Measurements from ENCODE around the gene HOXC9.

GRCh38 chr12:53976172-53976822 lies 23.7 kb upstream of the HOXC9 start:
- TF ChIP-seq XRCC5 (IDR thresholded peaks at IDR 0.05; ENCODE audit: low read depth, low read length), result no peak
- TF ChIP-seq MXI1 (IDR thresholded peaks at IDR 0.05; ENCODE audit: low read depth, low read length), result no peak
- no peak for TF ChIP-seq CTCF (IDR thresholded peaks at IDR 0.05 in 2 of 3, conservative IDR thresholded peaks at IDR 0.05 in 1 of 3; ENCODE audit: insufficient read depth in 2 of 3, low read depth in 1 of 3, low read length in 3 of 3)
- TF ChIP-seq BACH1 (tag; IDR thresholded peaks at IDR 0.05), result no peak
- no peak for TF ChIP-seq RREB1 (CRISPR knock-in tag; IDR thresholded peaks at IDR 0.05)
- TF ChIP-seq MTA2 (IDR thresholded peaks at IDR 0.05; ENCODE audit: low read depth), result no peak
- no peak for TF ChIP-seq POLR2AphosphoS5 (IDR thresholded peaks at IDR 0.05; ENCODE audit: control insufficient read depth, insufficient read depth, low read depth, low read length)
- TF ChIP-seq NONO (IDR thresholded peaks at IDR 0.05; ENCODE audit: low read depth in 2 of 2, low read length in 1 of 2), result no peak
- no peak for TF ChIP-seq PHF21A (IDR thresholded peaks at IDR 0.05; ENCODE audit: borderline replicate concordance, low read depth)
- TF ChIP-seq XRCC4 (IDR thresholded peaks at IDR 0.05; ENCODE audit: extremely low read depth, insufficient read depth, insufficient read length), result no peak
